NCI-H2171 treated with DMSO at 0.1 percent for 48 hours (cell line): Measurements from ENCODE around the gene CD70.
A peak's percentile ranks its signal among the peaks of the same experiment; 100 is the strongest.
"Not testable (repeated sequence)": the region's sequence is repeated elsewhere in the genome, so short reads cannot be mapped to it uniquely, and the experiment has no call there.

Experiments
- DNase-seq: peaks from one replicate; lab custom pipeline; 2025; lab: John Stamatoyannopoulos, UW

The CD70 gene

DNA sequence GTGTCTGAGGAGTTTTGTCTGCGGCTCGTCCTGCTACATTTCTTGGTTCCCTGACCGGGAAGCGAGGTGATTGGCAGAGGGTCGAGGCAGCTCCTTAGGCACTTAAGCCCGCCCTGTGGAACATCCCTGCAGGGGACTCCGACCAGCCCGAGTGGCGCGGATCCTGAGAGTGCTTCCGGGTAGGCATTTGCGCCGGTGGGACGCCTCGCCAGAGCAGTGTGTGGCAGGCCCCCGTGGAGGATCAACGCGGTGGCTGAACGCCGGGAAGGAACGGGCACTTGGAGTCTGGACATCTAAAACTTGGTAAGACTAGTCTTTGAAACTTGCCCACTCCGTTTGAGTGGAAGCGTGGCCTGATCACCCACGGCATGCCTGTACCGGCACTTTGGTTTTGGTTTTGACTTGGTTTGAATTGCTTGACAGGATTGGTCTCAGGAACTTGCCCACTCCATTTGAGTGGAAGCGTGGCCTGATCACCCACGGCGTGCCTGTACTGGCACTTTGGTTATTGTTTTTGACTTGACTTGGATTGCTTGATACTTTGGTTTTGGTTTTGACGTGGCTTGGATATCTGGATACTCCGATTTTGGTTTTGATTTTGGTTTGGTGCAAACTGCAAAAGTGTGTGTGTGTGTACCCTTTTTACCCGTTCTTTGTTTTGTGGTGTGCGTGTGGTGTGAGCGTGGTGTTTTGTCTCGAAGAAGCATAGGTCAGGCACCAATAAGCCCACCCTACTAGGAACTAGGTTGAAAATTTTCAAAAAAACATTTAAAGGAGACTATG, 6.7 kb upstream of the CD70 start:
- not testable (repeated sequence) for DNase-seq

DNA sequence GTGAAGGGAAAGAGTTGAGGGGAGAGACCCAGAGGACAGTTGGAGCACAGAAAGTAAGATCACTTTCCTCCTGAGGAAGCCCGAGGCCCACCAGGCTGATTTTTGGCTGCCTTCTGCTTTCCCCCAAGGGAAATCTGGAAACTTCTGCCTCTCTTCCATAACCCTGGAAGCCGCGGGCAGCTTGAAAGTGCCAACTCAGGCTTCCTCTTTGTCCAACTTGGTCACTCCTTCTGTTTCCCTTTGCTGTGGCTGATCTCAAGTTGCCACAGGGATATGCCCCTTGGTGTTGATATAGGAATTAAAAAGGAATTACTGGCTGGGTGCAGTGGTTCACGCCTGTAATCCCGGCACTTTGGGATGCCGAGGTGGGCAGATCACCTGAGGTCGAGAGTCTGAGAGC, 5.7 kb upstream of the CD70 start:
- no peak for DNase-seq

DNA sequence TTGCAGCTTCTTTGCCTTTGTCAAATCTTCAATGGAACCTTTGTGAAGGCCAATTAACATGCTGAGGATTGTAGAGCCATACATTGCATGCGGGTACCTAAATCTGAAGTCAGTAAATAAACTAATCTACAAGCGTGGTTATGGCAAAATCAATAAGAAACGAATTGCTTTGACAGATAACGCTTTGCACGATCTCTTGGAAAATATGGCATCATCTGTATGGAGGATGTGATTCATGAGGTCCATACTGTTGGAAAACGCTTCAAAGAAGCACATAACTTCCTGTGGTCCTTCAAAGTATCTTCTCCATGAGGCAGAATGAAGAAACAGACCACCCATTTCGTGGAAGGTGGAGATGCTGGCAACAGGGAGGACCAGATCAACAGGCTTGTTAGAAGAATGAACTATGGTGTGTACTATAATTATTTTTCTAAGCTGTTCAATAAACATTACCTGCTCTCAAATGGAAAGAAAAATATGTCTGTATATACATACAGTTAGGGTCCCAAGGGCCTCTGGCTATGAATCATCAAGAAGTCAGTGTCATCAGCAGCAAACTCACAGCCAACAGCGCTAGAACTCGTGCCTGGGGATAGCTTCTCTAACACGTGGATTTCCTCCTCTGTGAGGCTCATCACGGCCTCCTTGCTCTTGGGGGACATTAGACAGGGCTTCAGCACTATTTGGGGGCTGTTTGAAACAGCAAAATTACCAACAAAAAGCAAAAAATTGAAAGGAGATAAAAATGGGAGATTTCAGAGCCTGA, 2.9 kb upstream of the CD70 start:
- DNase-seq, result no peak

DNA sequence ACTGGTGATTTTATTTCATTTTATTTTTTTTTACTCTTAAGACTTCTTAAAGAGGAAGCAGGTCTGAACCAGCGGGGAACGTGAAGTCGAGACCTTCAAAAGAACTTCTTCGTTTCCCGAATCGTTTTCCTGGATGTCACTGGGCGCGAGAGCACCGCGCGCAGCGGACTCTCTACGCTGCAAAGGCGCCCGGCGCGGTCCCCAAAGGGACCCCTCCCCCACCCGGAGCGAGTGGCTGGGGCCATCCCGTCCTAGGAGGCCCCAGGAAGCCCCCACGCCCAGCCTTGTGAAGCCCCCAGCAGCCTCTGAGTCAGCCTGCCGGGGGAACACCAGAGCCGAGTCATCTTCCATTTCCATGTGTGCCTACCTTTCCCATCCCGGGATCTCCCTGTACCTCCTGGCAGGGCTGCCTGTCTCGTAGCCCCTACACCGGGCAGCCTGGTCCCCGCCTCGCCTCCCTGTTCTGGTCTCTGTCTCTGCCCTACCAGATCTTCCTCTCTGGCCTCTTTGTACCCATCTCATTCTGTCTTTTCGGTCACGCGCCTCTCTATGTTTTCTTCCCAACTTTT, 608 bp downstream of the CD70 start:
- no peak for DNase-seq

DNA sequence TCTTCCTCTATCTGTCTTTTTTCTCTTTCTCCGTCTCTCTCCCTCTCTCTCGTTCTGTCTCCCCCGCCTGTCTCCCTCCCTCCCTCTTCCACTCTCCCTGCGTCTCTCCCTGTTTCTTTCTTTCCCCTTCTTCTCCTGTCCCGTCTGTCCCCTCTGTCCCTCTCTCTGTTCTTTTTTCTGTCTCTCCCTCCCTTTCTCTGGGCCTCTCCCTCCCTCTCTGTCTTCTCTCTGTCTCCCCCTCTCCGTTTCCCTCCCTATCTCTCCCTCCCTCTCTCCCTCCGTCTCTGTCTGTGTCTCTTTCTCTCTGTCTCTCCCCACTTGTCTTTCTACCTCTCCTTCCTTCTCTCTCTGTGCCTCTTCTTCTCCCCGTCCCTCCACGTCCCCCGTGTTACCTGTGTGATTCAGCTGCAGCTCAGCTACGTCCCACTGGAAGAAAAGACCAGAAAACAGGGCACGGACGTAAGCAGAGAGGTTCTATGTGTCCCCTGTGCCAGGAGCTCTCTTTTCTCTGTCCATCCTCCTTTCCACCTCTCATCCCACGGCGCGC, 1.2 kb downstream of the CD70 start:
- no peak for DNase-seq

DNA sequence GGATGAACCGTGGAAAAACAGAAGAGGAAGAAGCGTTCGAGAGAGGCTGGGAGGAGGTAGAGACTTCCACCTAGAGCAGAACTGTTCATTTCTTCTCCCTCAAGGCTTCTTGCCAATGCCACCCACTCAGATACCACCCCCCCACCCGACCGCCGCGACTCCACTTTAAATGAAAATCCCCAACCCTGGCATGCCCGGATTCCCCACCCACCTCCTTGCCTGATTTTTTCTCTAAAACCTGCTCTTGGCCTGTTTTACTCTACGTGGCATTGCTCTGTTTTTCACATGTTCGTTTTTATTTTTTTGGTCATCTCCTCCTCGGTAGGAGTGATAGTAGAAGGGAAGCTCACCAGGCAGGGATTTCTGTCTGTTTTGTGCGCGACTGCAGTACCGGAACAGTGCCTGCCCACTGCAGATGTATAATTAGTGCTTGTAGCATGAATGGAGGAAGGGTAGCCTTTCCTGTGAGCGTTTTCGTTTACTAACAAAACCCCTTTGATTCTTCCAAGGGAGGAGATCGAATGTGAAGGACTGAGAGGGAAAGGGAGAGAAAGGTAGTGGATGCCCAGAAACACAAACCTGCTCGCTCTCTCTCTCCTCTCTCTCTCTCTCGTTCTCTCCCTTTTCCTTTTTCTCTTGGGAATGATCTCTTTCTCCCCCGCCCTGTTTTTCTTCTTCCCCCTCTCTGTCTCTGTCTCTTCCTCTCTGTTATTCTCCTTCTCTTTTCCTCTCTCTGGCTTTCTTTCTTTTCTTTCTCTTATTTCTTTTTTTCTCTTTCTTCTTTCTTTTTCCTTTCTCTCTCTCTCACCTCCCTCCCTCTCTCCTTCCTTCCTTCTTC, 2.2 kb downstream of the CD70 start:
- no peak for DNase-seq

DNA sequence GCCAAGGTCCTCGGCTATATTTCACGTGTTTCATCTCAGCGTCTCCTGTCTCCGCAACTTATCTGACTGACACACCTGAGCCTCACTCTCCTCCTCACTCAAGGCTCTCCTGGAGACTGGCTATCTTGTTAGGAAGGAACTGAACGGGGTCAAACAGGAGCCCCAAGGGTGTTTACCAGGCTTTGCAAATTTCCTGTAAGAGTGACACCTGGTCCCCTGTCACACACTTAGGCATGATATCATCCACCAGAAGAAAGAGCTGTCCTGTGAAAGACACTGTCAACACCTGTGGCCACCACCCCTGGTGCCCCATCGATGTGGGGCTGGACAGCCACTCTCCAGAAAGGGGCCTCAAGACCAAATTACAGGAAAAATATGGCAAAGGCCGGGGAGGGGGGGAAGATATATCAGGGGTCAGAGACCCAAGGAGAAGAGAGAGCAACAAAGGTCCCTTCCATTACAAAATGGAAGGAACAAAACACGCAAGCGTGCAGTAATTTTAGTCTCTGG, 2.9 kb downstream of the CD70 start:
- no peak for DNase-seq

DNA sequence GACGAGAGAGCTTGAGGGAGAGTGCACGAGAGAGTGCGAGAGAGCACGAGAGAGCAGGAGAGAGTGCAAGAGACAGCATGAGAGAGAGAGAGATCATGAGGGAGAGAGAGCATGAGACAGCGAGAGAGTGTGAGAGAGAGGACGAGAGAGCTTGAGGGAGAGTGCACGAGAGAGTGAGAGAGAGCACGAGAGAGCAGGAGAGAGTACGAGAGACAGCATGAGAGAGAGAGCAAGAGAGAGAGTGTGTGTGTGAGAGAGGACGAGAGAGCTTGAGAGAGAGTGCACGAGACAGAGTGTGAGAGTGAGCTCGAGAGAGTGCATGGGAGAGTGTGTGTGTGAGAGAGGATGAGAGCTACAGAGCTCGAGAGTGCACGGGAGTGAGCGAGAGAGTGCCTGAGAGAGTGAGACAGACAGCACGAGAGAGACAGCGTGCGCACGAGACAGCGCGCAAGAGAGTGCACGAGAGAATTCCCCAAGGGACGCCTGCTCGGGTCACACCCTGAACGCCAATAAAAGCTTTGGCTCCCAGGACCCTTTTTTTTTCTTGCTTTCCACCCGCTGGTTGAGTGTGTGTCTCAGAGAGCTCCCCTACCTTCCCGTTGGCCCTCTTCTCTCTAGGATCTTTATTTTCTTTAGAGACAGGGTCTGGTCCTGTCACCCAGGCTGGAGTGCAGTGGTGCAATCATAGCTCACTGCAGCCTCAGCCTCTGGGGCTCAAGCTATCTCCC, 3.7 kb downstream of the CD70 start:
- peak; percentile 17 for DNase-seq

DNA sequence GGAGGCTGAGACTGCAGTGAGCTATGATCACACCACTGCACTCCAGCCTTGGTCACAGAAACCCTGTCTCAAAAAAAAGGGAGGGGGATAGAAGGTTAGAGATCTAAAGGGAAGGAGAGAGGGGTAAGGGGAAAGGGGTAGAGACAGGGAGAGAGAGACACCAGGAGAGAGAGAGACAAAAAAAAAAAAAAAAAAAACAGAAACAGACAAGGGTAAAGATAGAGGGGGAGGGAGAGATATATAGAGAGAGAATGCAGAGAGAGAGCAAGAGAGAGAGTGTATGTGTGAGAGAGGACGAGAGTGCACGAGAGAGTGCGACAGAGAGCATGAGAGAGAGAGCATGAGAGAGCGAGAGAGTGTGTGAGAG, 4.2 kb downstream of the CD70 start:
- DNase-seq, result no peak

DNA sequence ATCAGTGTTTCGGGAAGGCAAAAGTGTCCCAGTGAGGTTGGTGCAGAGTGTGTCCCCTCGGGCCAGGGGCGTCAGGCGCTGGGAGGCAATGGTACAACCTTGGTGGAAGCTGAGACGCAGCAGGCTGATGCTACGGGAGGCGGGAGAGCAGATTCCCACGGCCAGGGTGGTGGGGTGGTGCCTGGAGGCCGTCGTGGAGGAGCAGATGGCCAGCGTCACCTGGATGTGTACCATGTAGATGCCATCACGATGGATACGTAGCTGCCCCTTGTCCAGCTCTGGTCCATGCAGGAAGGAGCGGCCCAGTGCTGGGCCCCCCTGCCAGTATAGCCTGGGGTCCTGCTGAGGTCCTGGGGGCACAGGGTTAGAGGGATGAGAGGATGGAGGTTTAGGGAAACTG, 4.9 kb downstream of the CD70 start:
- no peak for DNase-seq

DNA sequence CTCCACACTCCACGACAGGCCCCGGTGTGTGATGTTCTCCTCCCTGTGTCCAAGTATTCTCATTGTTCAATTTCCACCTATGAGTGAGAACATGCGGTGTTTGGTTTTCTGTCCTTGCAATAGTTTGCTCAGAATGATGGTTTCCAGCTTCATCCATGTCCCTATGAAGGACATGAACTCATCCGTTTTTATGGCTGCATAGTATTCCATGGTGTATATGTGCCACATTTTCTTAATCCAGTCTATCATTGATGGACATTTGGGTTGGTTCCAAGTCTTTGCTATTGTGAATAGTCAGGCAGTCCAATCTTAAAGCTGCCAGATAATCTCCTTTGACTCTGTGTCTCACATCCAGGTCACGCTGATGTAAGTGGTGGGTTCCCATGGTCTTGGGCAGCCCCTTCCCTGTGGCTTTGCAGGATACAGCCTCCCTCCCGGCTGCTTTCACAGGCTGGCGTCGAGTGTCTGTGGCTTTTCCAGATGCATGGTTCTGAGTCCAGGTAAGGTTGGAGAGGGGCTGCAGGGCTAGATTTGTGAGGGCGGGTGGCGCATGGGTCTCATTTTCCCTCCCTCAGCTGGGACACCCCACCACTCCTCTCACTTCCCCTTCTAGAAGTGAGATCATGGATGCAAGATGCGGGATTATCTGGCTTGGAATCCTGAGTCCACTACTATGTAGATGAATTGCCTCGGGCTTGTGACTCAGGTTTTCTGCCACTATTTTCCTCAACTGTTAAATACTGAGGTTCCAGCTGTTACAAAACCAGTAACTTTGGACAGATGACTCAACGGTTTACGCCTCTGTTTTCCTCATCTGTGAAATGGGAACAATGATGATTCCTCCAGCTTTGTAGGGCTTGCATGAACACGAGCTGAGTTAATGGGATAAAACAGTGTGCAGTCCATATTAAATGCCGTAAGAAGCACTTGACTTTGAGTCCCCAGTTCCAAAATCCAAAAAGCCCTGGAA, 8.2 kb downstream of the CD70 start:
- not testable (repeated sequence) for DNase-seq

DNA sequence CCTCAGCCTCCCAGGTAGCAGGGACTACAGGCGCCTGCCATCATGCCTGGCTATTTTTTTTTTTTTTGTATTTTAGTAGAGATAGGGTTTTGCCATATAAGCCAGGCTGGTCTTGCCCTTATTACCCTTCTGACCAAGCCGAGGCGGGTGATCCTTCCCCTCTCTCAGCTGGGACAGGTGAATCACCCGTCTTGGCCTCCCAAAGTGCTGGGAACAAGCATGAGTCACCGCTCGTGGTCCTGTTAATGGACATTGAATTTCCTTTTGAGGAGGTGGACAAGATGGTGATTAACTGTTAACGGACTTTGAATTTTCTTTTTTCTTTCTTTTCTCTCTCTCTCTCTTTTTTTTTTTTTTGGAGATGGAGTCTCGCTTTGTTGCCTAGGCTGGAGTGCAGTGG, 10.6 kb downstream of the CD70 start:
- no peak for DNase-seq

DNA sequence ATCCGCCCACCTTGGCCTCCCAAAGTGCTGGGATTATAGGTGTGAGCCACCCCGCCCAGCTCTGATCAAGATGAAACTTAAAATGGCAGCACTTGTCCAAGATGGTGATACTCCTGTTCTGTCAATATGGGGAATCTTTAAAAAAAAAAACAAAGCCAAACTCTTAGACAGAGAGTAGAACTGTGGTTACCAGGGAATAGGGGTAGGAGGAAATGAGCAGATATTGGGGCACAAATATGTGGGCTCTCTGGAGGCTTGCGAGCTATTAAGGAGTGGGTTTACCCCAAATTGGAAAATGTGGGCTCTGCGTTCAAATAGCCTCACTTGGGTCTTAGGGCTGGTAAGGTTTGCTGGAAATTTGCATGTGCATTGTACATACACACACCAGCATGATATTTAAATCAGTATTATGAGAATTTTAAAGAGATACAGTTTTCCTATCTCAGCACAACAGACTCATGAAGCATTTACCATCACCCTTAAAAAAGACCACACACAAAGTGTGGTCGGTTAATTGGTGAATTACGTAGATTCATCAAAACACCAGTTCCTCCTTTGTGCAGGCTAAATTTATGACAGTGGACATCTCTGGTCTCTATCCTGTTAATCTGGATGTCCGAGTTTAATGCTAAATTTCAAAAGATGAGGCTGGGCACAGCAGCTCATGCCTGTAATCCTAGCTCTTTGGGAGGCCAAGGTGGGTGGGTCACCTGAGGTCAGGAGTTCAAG, 11.3 kb downstream of the CD70 start:
- DNase-seq, result no peak

DNA sequence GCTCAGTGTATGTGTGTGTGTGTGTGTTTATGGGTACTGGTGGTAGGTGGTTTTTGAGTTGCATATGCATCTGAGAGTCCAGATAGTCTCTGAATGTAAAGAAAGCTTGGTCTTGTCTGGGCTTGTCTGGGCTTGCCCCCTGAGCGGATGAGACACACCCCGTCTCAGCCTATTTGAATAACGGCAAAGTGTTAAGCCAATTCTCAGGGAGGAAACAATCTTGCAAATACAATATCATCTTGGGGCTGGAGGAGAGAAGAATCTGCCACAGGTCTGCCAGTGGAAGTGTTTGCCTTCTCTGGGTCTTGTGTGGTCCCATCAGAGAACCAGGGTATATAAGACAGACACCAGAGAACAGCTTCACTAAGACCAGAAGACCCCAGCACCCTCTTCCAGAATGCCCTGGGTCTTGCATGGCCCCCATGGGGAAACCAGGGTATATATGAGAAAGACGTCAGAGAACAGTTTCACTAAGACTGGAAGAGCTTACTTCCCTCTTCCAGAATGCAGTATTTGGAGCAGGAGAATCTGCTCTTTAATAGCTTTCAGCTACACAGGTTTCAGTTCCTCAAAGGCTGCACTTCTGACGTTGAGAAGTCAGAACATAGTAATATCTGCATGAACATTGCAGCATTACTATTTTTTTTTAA, 13.3 kb downstream of the CD70 start:
- no peak for DNase-seq

DNA sequence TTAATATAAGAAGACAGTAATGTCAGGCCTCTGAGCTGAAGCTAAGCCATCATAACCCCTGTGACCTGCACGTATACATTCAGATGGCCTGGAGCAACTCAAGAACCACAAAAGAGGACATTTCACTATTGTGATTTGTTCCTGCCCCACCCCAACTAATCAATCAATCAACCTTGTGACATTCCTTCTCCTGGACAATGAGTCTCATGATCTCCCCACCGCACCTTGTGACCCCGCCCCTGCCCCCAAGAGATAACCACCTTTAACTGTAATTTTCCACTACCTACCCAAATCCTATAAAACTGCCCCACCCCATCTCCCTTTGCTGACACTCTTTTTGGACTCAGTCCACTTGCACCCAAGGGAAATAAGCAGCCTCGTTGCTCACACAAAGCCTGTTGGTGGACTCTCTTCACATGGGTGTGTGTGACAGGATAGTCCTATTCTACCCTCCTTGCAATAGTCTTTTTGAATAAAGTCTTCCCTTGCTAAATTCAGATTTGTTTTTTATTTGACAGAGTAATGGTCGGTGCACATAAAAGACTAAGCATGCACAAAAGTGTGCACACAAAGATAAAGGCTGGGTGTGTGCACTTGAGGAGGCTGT, 14.0 kb downstream of the CD70 start:
- DNase-seq, result no peak

DNA sequence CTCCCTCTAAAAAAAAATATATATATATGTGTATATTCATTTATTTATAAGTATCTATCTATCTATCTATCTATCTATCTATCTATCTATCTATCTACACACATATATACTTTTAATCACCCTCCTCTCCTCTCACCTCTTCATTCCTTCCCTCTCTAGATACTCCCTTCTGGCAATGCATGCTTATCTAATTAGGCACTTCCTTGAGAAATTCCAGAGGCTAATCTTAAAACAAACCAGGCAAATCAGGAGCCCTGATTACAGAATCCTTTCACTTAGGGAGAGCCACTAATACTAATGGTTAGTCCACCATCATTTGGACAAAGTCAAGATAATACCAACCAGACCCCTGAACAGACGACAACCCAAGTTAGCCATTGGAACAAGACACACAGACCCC, 17.6 kb downstream of the CD70 start:
- no peak for DNase-seq

DNA sequence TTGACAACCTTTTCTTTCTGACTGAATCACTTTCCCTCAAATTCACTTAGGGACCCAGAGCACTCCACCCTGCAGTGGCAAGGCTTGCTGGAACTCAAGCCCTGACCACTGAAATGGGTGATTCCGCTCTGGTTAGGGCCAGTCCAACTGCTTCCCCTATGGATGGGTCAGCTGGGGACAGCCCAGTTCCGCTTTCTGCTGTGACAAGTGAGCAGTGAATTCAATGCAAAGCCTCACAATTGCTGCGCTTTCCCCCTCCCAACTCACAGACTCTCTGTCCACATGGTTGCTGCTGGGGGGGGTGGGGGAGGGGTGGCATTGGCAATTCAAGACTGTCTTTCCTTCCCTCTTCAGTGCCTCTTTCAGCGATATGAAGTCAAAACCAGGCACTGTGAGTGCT, 18.7 kb downstream of the CD70 start:
- DNase-seq, result no peak

DNA sequence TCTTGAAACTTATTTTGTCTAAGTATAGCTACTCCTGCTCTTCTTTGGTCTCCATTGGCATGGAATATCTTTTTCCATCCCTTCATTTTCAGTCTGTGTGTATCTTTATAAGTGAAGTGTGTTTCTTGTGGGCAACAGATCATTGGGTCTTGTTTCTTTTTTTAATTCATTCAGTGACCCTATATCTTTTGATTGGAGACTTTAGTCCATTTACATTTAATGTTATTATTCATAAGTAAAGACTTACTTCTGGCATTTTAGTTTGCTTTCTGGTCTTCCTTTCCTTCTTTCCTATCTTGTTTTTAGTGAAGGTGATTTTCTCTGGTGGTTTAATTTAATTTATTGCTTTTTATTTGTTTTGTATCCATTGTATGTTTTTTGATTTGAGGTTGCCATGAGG, 19.8 kb downstream of the CD70 start:
- no peak for DNase-seq
